ENCODE results near the gene NUP205. TPM values are rescaled to one million over a fixed set of nuclear protein-coding genes. Genes with fewer than 3 reads are reported as not detected.
"Not testable (repeated sequence)": the region's sequence is repeated elsewhere in the genome, so short reads cannot be mapped to it uniquely, and the experiment has no call there.

NUP205 gene
- total and polyA plus RNA-seq, 2 donors (not counting 1 experiment from before 2014, with no cell fraction given), result 31.4 to 70.3 TPM

GRCh38 chr7:135668852-135669395 is 111.2 kb downstream of the NUP205 start:
- ATAC-seq (ENCODE audit: low read depth); H3K27ac Mint-ChIP-seq; H2AFZ ChIP-seq (ENCODE audit: insufficient read depth, low read depth, low read length, poor library complexity, severe bottlenecking); H3K9me3 ChIP-seq (ENCODE audit: control extremely low read depth in 1 of 3, control insufficient read depth in 2 of 3, insufficient read depth in 1 of 3, low read length in 2 of 3); H3K9me3 Mint-ChIP-seq (ENCODE audit: insufficient read depth); H3K4me2 ChIP-seq (replicated peaks; ENCODE audit: low read depth, low read length, poor library complexity, severe bottlenecking); POLR2A ChIA-PET; H3K27me3 ChIP-seq (replicated peaks in 1 of 4; ENCODE audit: control extremely low read depth in 1 of 4, control insufficient read depth in 3 of 4, insufficient read depth in 4 of 4, low read length in 3 of 4); intact Hi-C loops (cut with micrococcal nuclease); H3K9ac ChIP-seq (ENCODE audit: low read length); H3K4me3 ChIP-seq (ENCODE audit: control extremely low read depth in 1 of 5, extremely low read depth in 1 of 5, insufficient read depth in 1 of 5, low read depth in 2 of 5, low read length in 4 of 5); DNase-seq; H3K4me3 Mint-ChIP-seq; CTCF ChIA-PET; H3K27ac ChIP-seq (ENCODE audit: low read length in 2 of 2); H3K27me3 Mint-ChIP-seq: not testable (repeated sequence)
- 75% methylated on average over 2 of the region's 6 CpGs for WGBS (ENCODE audit: insufficient coverage)
- H3K4me1 Mint-ChIP-seq, result peaks cover 38% of the 10 kb centered on the region
- Histone ChIP-seq H3K79me2 (ENCODE audit: control insufficient read depth, insufficient read depth, low read length) (peaks cover 63% of the 10 kb centered on the region), H4K20me1 (ENCODE audit: control insufficient read depth, insufficient read depth, low read length, poor library complexity, severe bottlenecking) (peaks cover 33% of the 10 kb centered on the region), H3K36me3 (replicated peaks in 1 of 2; ENCODE audit: control extremely low read depth in 1 of 2, control insufficient read depth in 1 of 2, extremely low read depth in 1 of 2, insufficient read depth in 2 of 2, low read length in 1 of 2) (peaks cover 3 to 14% of the 10 kb centered on the region in 2 experiments), H3K4me1 (ENCODE audit: control insufficient read depth in 2 of 2, insufficient read depth in 2 of 2, low read length in 2 of 2) (peaks cover 4 to 13% of the 10 kb centered on the region in 2 donors)

- no peak for ATAC-seq (ENCODE audit: low read depth)
- H3K36me3 ChIP-seq (replicated peaks in 1 of 2; ENCODE audit: control extremely low read depth in 1 of 2, control insufficient read depth in 1 of 2, extremely low read depth in 1 of 2, insufficient read depth in 2 of 2, low read length in 1 of 2), result peaks cover 3 to 23% of the 10 kb centered on the region in 2 experiments
- Mint-ChIP-seq H3K4me1 (peaks cover 34% of the 10 kb centered on the region), H3K9me3 (ENCODE audit: insufficient read depth) (no peaks in the 10 kb centered on the region), H3K4me3 (no peak overlapping the region), H3K27me3 (no peaks in the 10 kb centered on the region), H3K27ac (no peak overlapping the region)
- TF ChIP-seq EZH2 (IDR thresholded peaks at IDR 0.05; ENCODE audit: borderline replicate concordance, insufficient read depth, low read depth, low read length, poor library complexity, severe bottlenecking) (no peak), CTCF (IDR thresholded peaks at IDR 0.05) (no peak)
- DNase-seq, result no peak
- intact Hi-C loops (cut with micrococcal nuclease), result no loop called here
- H3K9me3 ChIP-seq (ENCODE audit: control extremely low read depth in 1 of 3, control insufficient read depth in 2 of 3, insufficient read depth in 1 of 3, low read length in 2 of 3), result no peaks in the 10 kb centered on the region
- POLR2A ChIA-PET, result no interaction called here
- H2AFZ ChIP-seq (ENCODE audit: insufficient read depth, low read depth, low read length, poor library complexity, severe bottlenecking), result no peak overlapping the region
- H3K9ac ChIP-seq (ENCODE audit: low read length), result no peak overlapping the region
- peaks cover 33% of the 10 kb centered on the region for H4K20me1 ChIP-seq (ENCODE audit: control insufficient read depth, insufficient read depth, low read length, poor library complexity, severe bottlenecking)
- H3K27me3 ChIP-seq (replicated peaks in 1 of 4; ENCODE audit: control extremely low read depth in 1 of 4, control insufficient read depth in 3 of 4, insufficient read depth in 4 of 4, low read length in 3 of 4), result no peaks in the 10 kb centered on the region
- peaks cover 4 to 13% of the 10 kb centered on the region in 2 donors for H3K4me1 ChIP-seq (ENCODE audit: control insufficient read depth in 2 of 2, insufficient read depth in 2 of 2, low read length in 2 of 2)
- CTCF ChIA-PET, result interaction anchor here (1.9 kb wide), 1 partner anchor 12 kb away, joined by 4 read pairs; no protein-coding TSS in a partner anchor
- H3K79me2 ChIP-seq (ENCODE audit: control insufficient read depth, insufficient read depth, low read length), result peaks cover 57% of the 10 kb centered on the region
- H3K4me2 ChIP-seq (replicated peaks; ENCODE audit: low read depth, low read length, poor library complexity, severe bottlenecking), result no peak overlapping the region
- no peak overlapping the region for H3K27ac ChIP-seq (ENCODE audit: low read length in 2 of 2)
- no peak overlapping the region for H3K4me3 ChIP-seq (ENCODE audit: control extremely low read depth in 1 of 5, extremely low read depth in 1 of 5, insufficient read depth in 1 of 5, low read depth in 2 of 5, low read length in 4 of 5)
- 83% methylated on average over 1 of the region's 1 CpG for WGBS (ENCODE audit: insufficient coverage)
These were observed 112.1 kb downstream of the NUP205 start for GRCh38 chr7:135669774-135670173.
